ENCODE data around the gene STK11IP. TPM values are rescaled to one million over a fixed set of nuclear protein-coding genes. Genes with fewer than 3 reads are reported as not detected.

The STK11IP gene
- total RNA-seq, 2 donors from 2014 or later = 27.3 to 31.1 TPM

DNA sequence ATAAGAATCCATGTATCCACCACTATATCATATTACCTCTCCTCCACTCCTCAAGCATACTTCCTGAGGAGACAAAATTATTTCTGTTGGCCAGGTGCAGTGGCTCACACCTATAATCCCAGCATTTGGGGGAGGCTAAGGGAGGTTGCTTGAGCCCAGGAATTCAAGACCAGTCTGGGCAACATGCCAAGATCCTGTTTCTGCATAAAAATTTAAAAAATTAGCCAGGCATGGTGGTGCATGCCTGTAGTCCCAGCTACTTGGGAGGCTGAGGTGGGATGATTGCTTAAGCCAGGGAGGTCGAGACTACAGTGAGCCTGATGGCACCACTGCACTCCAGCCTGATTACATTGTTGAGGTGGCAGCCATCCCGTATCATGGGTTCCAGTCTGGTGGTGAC, 16.3 kb upstream of the STK11IP start:
- H3K4me1 Mint-ChIP-seq = peaks cover 10% of the 10 kb centered on the region
- Histone ChIP-seq H3K4me1 (ENCODE audit: control insufficient read depth, insufficient read depth, low read length) (no peaks in the 10 kb centered on the region), H3K36me3 (ENCODE audit: control insufficient read depth, insufficient read depth, low read length) (no peaks in the 10 kb centered on the region), H3K27ac (ENCODE audit: low read depth, low read length) (no peak overlapping the region), H3K4me3 (ENCODE audit: low read length) (no peak overlapping the region), H3K27me3 (ENCODE audit: control insufficient read depth, insufficient read depth, low read length, poor library complexity, severe bottlenecking) (peaks cover 4% of the 10 kb centered on the region), H3K9me3 (ENCODE audit: control insufficient read depth, low read length) (no peaks in the 10 kb centered on the region), H3K9ac (ENCODE audit: extremely low read depth, low read length, poor library complexity, severe bottlenecking) (no peak overlapping the region)
- no peaks in the 10 kb centered on the region for H3K36me3 Mint-ChIP-seq (ENCODE audit: low read depth)
- no peak overlapping the region for H3K4me3 Mint-ChIP-seq
- WGBS, 2 experiments (ENCODE audit: insufficient coverage in 1 of 2, insufficient read length in 1 of 2) = 83 to 93% methylated on average over 2 of the region's 2 CpGs
- H3K27me3 Mint-ChIP-seq (ENCODE audit: insufficient read depth) = peaks cover 17% of the 10 kb centered on the region
- no peak for DNase-seq
- no peaks in the 10 kb centered on the region for H3K9me3 Mint-ChIP-seq
- H3K27ac Mint-ChIP-seq = no peak overlapping the region
- TF ChIP-seq, protein P1, sequence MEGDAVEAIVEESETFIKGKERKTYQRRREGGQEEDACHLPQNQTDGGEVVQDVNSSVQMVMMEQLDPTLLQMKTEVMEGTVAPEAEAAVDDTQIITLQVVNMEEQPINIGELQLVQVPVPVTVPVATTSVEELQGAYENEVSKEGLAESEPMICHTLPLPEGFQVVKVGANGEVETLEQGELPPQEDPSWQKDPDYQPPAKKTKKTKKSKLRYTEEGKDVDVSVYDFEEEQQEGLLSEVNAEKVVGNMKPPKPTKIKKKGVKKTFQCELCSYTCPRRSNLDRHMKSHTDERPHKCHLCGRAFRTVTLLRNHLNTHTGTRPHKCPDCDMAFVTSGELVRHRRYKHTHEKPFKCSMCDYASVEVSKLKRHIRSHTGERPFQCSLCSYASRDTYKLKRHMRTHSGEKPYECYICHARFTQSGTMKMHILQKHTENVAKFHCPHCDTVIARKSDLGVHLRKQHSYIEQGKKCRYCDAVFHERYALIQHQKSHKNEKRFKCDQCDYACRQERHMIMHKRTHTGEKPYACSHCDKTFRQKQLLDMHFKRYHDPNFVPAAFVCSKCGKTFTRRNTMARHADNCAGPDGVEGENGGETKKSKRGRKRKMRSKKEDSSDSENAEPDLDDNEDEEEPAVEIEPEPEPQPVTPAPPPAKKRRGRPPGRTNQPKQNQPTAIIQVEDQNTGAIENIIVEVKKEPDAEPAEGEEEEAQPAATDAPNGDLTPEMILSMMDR (conservative IDR thresholded peaks at IDR 0.05) = no peak

DNA sequence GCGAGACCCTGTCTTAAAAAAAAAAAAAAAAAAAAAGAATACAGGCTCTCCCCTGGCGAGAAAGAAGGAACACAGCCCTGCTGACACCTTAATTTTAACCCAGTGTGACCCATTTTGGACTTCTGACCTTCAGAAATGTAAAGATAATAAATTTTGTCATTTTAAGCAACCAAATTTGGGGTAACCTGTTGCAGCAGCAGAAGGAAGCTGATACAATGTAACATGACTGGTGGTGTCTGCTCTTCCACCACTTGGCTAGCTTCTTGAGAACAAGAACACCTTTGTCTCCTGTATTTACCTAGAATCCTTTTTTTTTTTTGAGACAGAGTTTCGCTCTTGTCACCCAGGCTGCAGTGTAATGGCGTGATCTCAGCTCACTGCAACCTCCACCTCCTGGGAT, 6.6 kb upstream of the STK11IP start:
- TF ChIP-seq, protein P1 (conservative IDR thresholded peaks at IDR 0.05) = no peak
- Histone ChIP-seq H3K9me3 (ENCODE audit: control insufficient read depth, low read length) (no peaks in the 10 kb centered on the region), H3K9ac (ENCODE audit: extremely low read depth, low read length, poor library complexity, severe bottlenecking) (no peak overlapping the region), H3K36me3 (ENCODE audit: control insufficient read depth, insufficient read depth, low read length) (no peaks in the 10 kb centered on the region), H3K4me1 (ENCODE audit: control insufficient read depth, insufficient read depth, low read length) (no peaks in the 10 kb centered on the region), H3K4me3 (ENCODE audit: low read length) (no peak overlapping the region), H3K27ac (ENCODE audit: low read depth, low read length) (no peak overlapping the region), H3K27me3 (ENCODE audit: control insufficient read depth, insufficient read depth, low read length, poor library complexity, severe bottlenecking) (no peaks in the 10 kb centered on the region)
- H3K36me3 Mint-ChIP-seq (ENCODE audit: low read depth) = no peaks in the 10 kb centered on the region
- peaks cover 10% of the 10 kb centered on the region for H3K27me3 Mint-ChIP-seq (ENCODE audit: insufficient read depth)
- H3K4me1 Mint-ChIP-seq = peaks cover 4% of the 10 kb centered on the region
- 42 to 60% methylated on average over 2 to 4 of the region's 4 CpGs for WGBS, 2 experiments (ENCODE audit: insufficient coverage in 1 of 2, insufficient read length in 1 of 2)
- H3K4me3 Mint-ChIP-seq = no peak overlapping the region
- H3K9me3 Mint-ChIP-seq = no peaks in the 10 kb centered on the region
- H3K27ac Mint-ChIP-seq = no peak overlapping the region
- no peak for DNase-seq

GRCh38 chr2:219592736-219593135, 4.9 kb upstream of the STK11IP start:
- no peak overlapping the region for H3K27ac Mint-ChIP-seq
- H3K4me1 Mint-ChIP-seq = peaks cover 11% of the 10 kb centered on the region
- WGBS, 2 experiments (ENCODE audit: insufficient coverage in 1 of 2, insufficient read length in 1 of 2) = 89 to 93% methylated on average over 4 to 6 of the region's 6 CpGs

More at GRCh38 chr2:219592736-219593135, 4.9 kb upstream of the STK11IP start:
- Histone ChIP-seq H3K27me3 (ENCODE audit: control insufficient read depth, insufficient read depth, low read length, poor library complexity, severe bottlenecking) (no peaks in the 10 kb centered on the region), H3K4me3 (ENCODE audit: low read length) (no peak overlapping the region), H3K36me3 (ENCODE audit: control insufficient read depth, insufficient read depth, low read length) (no peaks in the 10 kb centered on the region), H3K4me1 (ENCODE audit: control insufficient read depth, insufficient read depth, low read length) (no peaks in the 10 kb centered on the region), H3K27ac (ENCODE audit: low read depth, low read length) (no peak overlapping the region), H3K9ac (ENCODE audit: extremely low read depth, low read length, poor library complexity, severe bottlenecking) (no peak overlapping the region), H3K9me3 (ENCODE audit: control insufficient read depth, low read length) (no peaks in the 10 kb centered on the region)
- DNase-seq = no peak
- Mint-ChIP-seq H3K36me3 (ENCODE audit: low read depth) (no peaks in the 10 kb centered on the region), H3K27me3 (ENCODE audit: insufficient read depth) (peaks cover 2% of the 10 kb centered on the region), H3K4me3 (no peak overlapping the region), H3K9me3 (no peaks in the 10 kb centered on the region)
- TF ChIP-seq, protein P1 (conservative IDR thresholded peaks at IDR 0.05) = no peak
